ENCODE results near the gene IL22RA1.

GRCh38 chr1:24098102-24098501 is 44.8 kb downstream of the IL22RA1 start:
- TF ChIP-seq CTCF (conservative IDR thresholded peaks at IDR 0.05; ENCODE audit: low read depth, low read length) (no peak), EZH2 (IDR thresholded peaks at IDR 0.05; ENCODE audit: low read length, unreplicated experiment) (no peak)

All from PC-3 (cell line).